ENCODE measurements around the gene MATN1. TPM values are rescaled to one million over a fixed set of nuclear protein-coding genes. Genes with fewer than 3 reads are reported as not detected.

The MATN1 gene
- total RNA-seq, 1 donor from 2014 or later: not detected

- Histone ChIP-seq H3K36me3 (no peaks in the 10 kb centered on the region), H3K27me3 (no peaks in the 10 kb centered on the region), H3K9me3 (no peaks in the 10 kb centered on the region), H3K4me3 (no peak overlapping the region), H3K27ac (no peak overlapping the region), H3K4me1 (no peaks in the 10 kb centered on the region)
- no peak for TF ChIP-seq CTCF (IDR thresholded peaks at IDR 0.05)
- no peak for ATAC-seq
- intact Hi-C loops (cut with DNase I): loop anchor here (5.0 kb wide), 1 partner anchor 52 kb away; no protein-coding TSS in a partner anchor
- no peak for DNase-seq
Observed at GRCh38 chr1:30724655-30725421, 1.5 kb upstream of the MATN1 start.

GRCh38 chr1:30724175-30724574, 790 bp upstream of the MATN1 start:
- intact Hi-C loops (cut with DNase I): loop anchor here (5.0 kb wide), 1 partner anchor 53 kb away; no protein-coding TSS in a partner anchor
- Histone ChIP-seq H3K4me3 (no peak overlapping the region), H3K27me3 (no peaks in the 10 kb centered on the region), H3K36me3 (no peaks in the 10 kb centered on the region), H3K9me3 (no peaks in the 10 kb centered on the region), H3K4me1 (peaks cover 6% of the 10 kb centered on the region), H3K27ac (no peak overlapping the region)
- no peak for TF ChIP-seq CTCF (IDR thresholded peaks at IDR 0.05)
- ATAC-seq: no peak
- no peak for DNase-seq

GRCh38 chr1:30721812-30722537, 1.4 kb downstream of the MATN1 start:
- no peak for TF ChIP-seq CTCF (IDR thresholded peaks at IDR 0.05)
- Histone ChIP-seq H3K27ac (no peak overlapping the region), H3K4me1 (peaks cover 8% of the 10 kb centered on the region), H3K36me3 (no peaks in the 10 kb centered on the region), H3K4me3 (no peak overlapping the region), H3K9me3 (no peaks in the 10 kb centered on the region), H3K27me3 (no peaks in the 10 kb centered on the region)
- no peak for DNase-seq
- no peak for ATAC-seq
- intact Hi-C loops (cut with DNase I): loop anchor here (5.0 kb wide), 1 partner anchor 55 kb away; no protein-coding TSS in a partner anchor

- Histone ChIP-seq H3K4me1 (peaks cover 8% of the 10 kb centered on the region), H3K27ac (no peak overlapping the region), H3K27me3 (no peaks in the 10 kb centered on the region), H3K36me3 (no peaks in the 10 kb centered on the region), H3K4me3 (no peak overlapping the region), H3K9me3 (no peaks in the 10 kb centered on the region)
- no peak for TF ChIP-seq CTCF (IDR thresholded peaks at IDR 0.05)
- ATAC-seq (no peak), DNase-seq (no peak)
- intact Hi-C loops (cut with DNase I): loop anchor here (5.0 kb wide), 1 partner anchor 56 kb away; no protein-coding TSS in a partner anchor
Observed at GRCh38 chr1:30721341-30721793, 2.0 kb downstream of the MATN1 start.

- no peak overlapping the region for H3K4me3 ChIP-seq
- intact Hi-C loops (cut with DNase I): loop anchor here (5.0 kb wide), 1 partner anchor 57 kb away; no protein-coding TSS in a partner anchor
- DNase-seq (no peak), ATAC-seq (no peak)
- no peaks in the 10 kb centered on the region for H3K36me3 ChIP-seq
- no peaks in the 10 kb centered on the region for H3K27me3 ChIP-seq
- no peak overlapping the region for H3K27ac ChIP-seq
- H3K4me1 ChIP-seq: peaks cover 8% of the 10 kb centered on the region
- peaks cover 1% of the 10 kb centered on the region for H3K9me3 ChIP-seq
- no peak for TF ChIP-seq CTCF (IDR thresholded peaks at IDR 0.05)
Observed at GRCh38 chr1:30720271-30721223, 2.8 kb downstream of the MATN1 start.

All from upper lobe of right lung (tissue), 1 donor.